ENCODE results near the gene OR9Q1. TPM values are rescaled to one million over a fixed set of nuclear protein-coding genes. Genes with fewer than 3 reads are reported as not detected.

Gene OR9Q1
- total RNA-seq, 2 experiments from 2014 or later = not detected

- H3K9me3 ChIP-seq (ENCODE audit: control insufficient read depth in 1 of 2, insufficient read depth in 1 of 2, low read length in 2 of 2) = no peaks in the 10 kb centered on the region
- no peaks in the 10 kb centered on the region for H3K36me3 ChIP-seq (ENCODE audit: insufficient read depth, low read length)
- POLR2A ChIA-PET = no interaction called here
- no peak within 1 kb of the TSS for H3K27ac ChIP-seq (ENCODE audit: low read depth in 1 of 2, low read length in 2 of 2)
- H3K4me3 ChIP-seq (ENCODE audit: low read length) = no peak within 1 kb of the TSS
- H3K27ac Mint-ChIP-seq = no peak within 1 kb of the TSS
- H3K4me1 Mint-ChIP-seq (ENCODE audit: low read depth) = no peaks in the 10 kb centered on the region
- H3K9me3 Mint-ChIP-seq = no peaks in the 10 kb centered on the region
- no peak for DNase-seq
- TF ChIP-seq CTCF (IDR thresholded peaks at IDR 0.05) = no peak
- no peak for ATAC-seq (ENCODE audit: poor library complexity)
- intact Hi-C loops (cut with DNase I, micrococcal nuclease) = no loop called here
- H3K4me3 Mint-ChIP-seq = no peak within 1 kb of the TSS
- no peaks in the 10 kb centered on the region for H3K4me1 ChIP-seq (ENCODE audit: insufficient read depth, low read length)
- H3K27me3 ChIP-seq (ENCODE audit: control insufficient read depth in 1 of 2, insufficient read depth in 2 of 2, low read length in 2 of 2) = peaks cover 0 to 4% of the 10 kb centered on the region in 2 experiments
- no peaks in the 10 kb centered on the region for H3K36me3 Mint-ChIP-seq (ENCODE audit: low read depth)
- CTCF ChIA-PET = no interaction called here
- no peaks in the 10 kb centered on the region for H3K27me3 Mint-ChIP-seq
These were observed 165.1 kb downstream of the OR9Q1 start, which contains the start of gene OR9Q2 for GRCh38 chr11:58188770-58189169. Gene OR9Q2, plus strand, starts transcription at chr11:58189070. Its CDS starts 1,421 bp downstream, at chr11:58190491.

- Histone ChIP-seq H3K27ac (ENCODE audit: low read depth in 1 of 2, low read length in 2 of 2) (no peak overlapping the region), H3K4me1 (ENCODE audit: insufficient read depth, low read length) (no peaks in the 10 kb centered on the region), H3K27me3 (ENCODE audit: control insufficient read depth in 1 of 2, insufficient read depth in 2 of 2, low read length in 2 of 2) (peaks cover 0 to 4% of the 10 kb centered on the region in 2 experiments), H3K9me3 (ENCODE audit: control insufficient read depth in 1 of 2, insufficient read depth in 1 of 2, low read length in 2 of 2) (peaks cover 0 to 3% of the 10 kb centered on the region in 2 experiments), H3K36me3 (ENCODE audit: insufficient read depth, low read length) (no peaks in the 10 kb centered on the region), H3K4me3 (ENCODE audit: low read length) (no peak overlapping the region)
- Mint-ChIP-seq H3K27me3 (no peaks in the 10 kb centered on the region), H3K9me3 (peaks cover 3% of the 10 kb centered on the region), H3K36me3 (ENCODE audit: low read depth) (no peaks in the 10 kb centered on the region), H3K27ac (no peak overlapping the region), H3K4me3 (no peak overlapping the region), H3K4me1 (ENCODE audit: low read depth) (no peaks in the 10 kb centered on the region)
- no peak for ATAC-seq (ENCODE audit: poor library complexity)
- DNase-seq = no peak
- no peak for TF ChIP-seq CTCF (IDR thresholded peaks at IDR 0.05)
- intact Hi-C loops (cut with DNase I, micrococcal nuclease) = no loop called here
- POLR2A ChIA-PET = no interaction called here
- CTCF ChIA-PET = no interaction called here
These were observed 168.5 kb downstream of the OR9Q1 start for GRCh38 chr11:58192229-58192628.

GRCh38 chr11:58193391-58193790, 169.7 kb downstream of the OR9Q1 start:
- Histone ChIP-seq H3K36me3 (ENCODE audit: insufficient read depth, low read length) (no peaks in the 10 kb centered on the region), H3K27me3 (ENCODE audit: control insufficient read depth in 1 of 2, insufficient read depth in 2 of 2, low read length in 2 of 2) (peaks cover 0 to 4% of the 10 kb centered on the region in 2 experiments), H3K27ac (ENCODE audit: low read depth in 1 of 2, low read length in 2 of 2) (no peak overlapping the region), H3K4me1 (ENCODE audit: insufficient read depth, low read length) (no peaks in the 10 kb centered on the region), H3K4me3 (ENCODE audit: low read length) (no peak overlapping the region), H3K9me3 (ENCODE audit: control insufficient read depth in 1 of 2, insufficient read depth in 1 of 2, low read length in 2 of 2) (peaks cover 0 to 3% of the 10 kb centered on the region in 2 experiments)
- intact Hi-C loops (cut with DNase I, micrococcal nuclease) = no loop called here
- ATAC-seq (ENCODE audit: poor library complexity) = no peak
- no peak for DNase-seq
- ChIA-PET POLR2A (no interaction called here), CTCF (no interaction called here)
- Mint-ChIP-seq H3K9me3 (peaks cover 3% of the 10 kb centered on the region), H3K4me3 (no peak overlapping the region), H3K27ac (no peak overlapping the region), H3K36me3 (ENCODE audit: low read depth) (no peaks in the 10 kb centered on the region), H3K4me1 (ENCODE audit: low read depth) (no peaks in the 10 kb centered on the region), H3K27me3 (no peaks in the 10 kb centered on the region)
- TF ChIP-seq CTCF (IDR thresholded peaks at IDR 0.05) = no peak

Measured in CD4-positive, alpha-beta T cell (primary cell).